Epithelial cell of proximal tubule (primary cell): ENCODE measurements around the gene SOX18. TPM values are rescaled to one million over a fixed set of nuclear protein-coding genes. Genes with fewer than 3 reads are reported as not detected.

ENCODE experiments used
- DNase-seq: peaks from one replicate; pipeline ENCODE4 v3.0.0-alpha.2; 2011; ENCODE audit warnings: low read depth
- H3K4me3 ChIP-seq: 2 replicates; pipeline ENCODE4 v1.5.1; 2011; ENCODE audit warnings: low read depth, mild to moderate bottlenecking, low read length
- CTCF ChIP-seq: conservative IDR thresholded peaks from 2 replicates; pipeline ENCODE4 v1.5.1; 2012; ENCODE audit warnings: low read depth, mild to moderate bottlenecking, low read length
- total RNA-seq: library from RNA; depleted of rRNA; stranded (reverse); fragments of >200 nt; gene quantifications from 2 replicates; pipeline ENCODE4 v1.2.3, GENCODE V29; 2015

The SOX18 gene
- total RNA-seq, 1 donor from 2014 or later, result not detected

- no peak for DNase-seq
- H3K4me3 ChIP-seq, result no peak within 1 kb of the TSS
- no peak for TF ChIP-seq CTCF
These were observed 13.5 kb downstream of the SOX18 start, which contains the start of gene C20orf204 for GRCh38 chr20:64035933-64036345. Gene C20orf204 (plus strand): TSS chr20:64036182. CDS start chr20:64036324, 142 bp downstream.

GRCh38 chr20:64035066-64035932 is 14.1 kb downstream of the SOX18 start:
- TF ChIP-seq CTCF, result no peak
- no peak for DNase-seq
- no peak overlapping the region for H3K4me3 ChIP-seq

GRCh38 chr20:64033981-64034493 is 15.4 kb downstream of the SOX18 start:
- no peak overlapping the region for H3K4me3 ChIP-seq
- no peak for TF ChIP-seq CTCF
- DNase-seq, result no peak

GRCh38 chr20:64032706-64033624 is 16.5 kb downstream of the SOX18 start:
- DNase-seq, result no peak
- H3K4me3 ChIP-seq, result no peak overlapping the region
- no peak for TF ChIP-seq CTCF

GRCh38 chr20:64031822-64032314 is 17.6 kb downstream of the SOX18 start:
- no peak for DNase-seq
- H3K4me3 ChIP-seq, result no peak overlapping the region
- no peak for TF ChIP-seq CTCF

GRCh38 chr20:64030371-64031134 is 18.9 kb downstream of the SOX18 start:
- no peak for TF ChIP-seq CTCF
- DNase-seq, result no peak
- H3K4me3 ChIP-seq, result no peak overlapping the region
